ENCODE measurements around the gene G6PD.
A peak's percentile ranks its signal among the peaks of the same experiment; 100 is the strongest.

Gene G6PD

DNA sequence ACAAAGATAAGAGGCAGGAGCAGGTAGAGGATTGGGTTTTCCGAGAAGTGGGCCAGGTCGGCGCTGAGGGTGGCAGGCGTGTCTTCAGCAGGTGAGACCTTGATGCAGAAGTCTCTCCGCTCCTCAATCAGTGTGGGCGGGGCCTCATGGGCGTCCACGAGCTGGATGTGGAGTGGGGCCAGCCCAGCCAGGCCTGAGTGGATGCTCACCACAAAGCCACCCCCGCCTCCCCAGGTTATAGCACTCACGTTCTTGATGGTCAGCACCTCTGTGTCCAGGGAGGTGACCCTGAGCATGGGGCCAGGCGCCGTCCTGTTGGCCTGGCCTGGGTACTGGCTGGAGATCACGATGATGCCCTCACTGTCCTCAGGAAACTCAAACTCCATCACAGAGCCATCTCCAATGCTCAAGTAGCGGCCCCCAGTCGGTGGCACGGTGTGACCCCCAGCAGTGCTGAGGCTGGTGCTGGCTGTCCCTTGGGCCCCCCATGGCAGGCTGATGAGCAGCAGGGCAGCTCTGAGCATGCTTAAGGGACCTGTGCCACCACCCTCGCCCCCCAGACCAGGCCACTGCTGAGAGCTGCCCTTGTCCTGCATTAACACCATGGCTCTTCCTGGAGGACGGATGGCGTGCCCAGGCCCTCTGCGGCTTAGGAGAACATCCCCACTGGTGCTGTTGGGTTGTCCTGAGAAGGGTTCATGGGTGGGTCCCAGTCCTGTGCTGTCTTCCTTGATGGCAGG, 58.1 kb downstream of the G6PD start:
- H3K27ac Mint-ChIP-seq, result peak overlapping the region; percentile 20

DNA sequence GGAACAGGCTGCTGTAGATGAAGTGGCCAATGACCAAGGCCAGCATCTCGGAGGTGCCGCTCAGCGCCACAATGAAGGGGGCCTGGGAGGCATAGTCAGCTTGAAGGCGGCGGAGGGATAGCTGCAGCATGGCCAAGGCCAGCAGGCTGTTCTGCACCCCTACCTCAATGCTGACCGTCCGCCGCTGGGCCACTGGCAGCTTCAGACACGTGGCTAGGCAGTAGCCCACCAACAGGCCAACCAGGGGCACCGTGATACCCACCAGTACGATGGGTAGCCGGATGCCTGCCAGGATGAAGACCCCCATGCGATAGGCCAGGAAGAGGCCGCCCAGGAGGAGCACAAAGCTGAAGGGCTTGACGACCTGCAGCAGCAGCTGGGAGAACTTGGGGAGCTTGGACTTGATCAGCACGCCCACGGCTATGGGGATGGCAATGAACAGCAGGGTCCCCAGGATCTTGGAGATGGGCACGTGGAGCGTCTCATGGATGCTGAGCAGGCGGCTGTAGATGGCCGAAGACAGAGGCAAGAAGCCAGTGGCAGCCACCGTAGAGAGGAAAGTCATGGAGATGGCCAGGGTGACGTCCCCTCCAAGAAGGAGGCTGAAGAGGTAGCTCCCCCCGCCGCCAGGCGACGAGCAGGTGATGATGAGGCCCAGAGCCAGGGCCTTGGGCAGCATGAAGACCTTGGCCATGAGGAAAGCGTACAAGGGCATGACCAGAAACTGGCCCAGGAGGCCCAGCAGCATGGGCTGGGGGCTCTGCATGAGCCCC, 58.9 kb downstream of the G6PD start:
- peaks cover 32% of the 10 kb centered on the region for H3K36me3 Mint-ChIP-seq

More for the DNA sequence above, 58.1 kb downstream of the G6PD start:
- Mint-ChIP-seq H3K36me3 (peaks cover 27% of the 10 kb centered on the region), H3K4me1 (peaks cover 31% of the 10 kb centered on the region), H3K4me3 (peak overlapping the region; percentile 88), H3K9me3 (no peaks in the 10 kb centered on the region)
- ATAC-seq (no peak), DNase-seq (ENCODE audit: low spot score in 2 of 2) (no peak)

DNA sequence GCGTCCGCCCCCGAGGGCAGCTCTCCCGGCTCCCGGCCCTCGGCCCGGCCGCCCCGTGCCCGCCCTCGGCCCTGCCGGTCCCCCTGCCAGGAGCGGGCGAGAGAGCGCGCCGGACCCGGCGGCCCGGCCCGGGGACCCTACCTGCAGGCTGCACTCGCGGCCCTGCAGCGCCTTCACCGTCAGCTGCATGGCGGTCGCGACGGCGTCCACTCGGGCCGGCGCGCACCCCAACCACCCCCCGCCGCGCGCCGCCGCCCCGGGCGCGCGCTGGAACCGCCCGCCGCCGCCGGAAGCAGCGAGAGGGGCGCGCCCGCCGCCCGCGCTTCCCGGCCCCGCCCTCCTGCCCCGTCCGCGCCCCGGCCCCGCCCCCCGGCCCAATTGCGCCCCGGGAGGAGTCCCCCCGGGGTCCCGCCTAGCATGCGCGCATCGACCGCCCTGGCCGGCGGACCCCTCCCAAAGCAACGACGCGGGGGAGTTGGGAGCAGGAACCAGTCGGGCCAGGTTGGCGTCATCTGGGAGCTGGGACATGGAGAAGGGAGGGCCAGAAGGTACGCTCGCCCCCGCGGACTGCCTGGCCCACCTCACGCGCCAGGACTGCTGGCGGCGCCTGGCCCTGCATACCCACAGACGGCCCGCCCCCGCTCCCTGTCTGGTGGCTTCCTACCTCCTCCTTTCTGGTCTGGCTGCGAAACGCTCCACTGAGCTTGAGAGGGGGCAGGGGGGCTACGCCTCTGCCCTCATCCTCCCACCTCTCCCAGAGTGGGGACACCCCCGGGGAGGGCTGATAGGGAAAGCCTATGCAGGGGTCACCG, 60.0 kb downstream of the G6PD start, which contains the start of gene UBL4A:
Gene UBL4A (minus strand): TSS at position 220 of the 812 bp plus-strand sequence. CDS start 31 bp downstream, at position 189.
- Mint-ChIP-seq H3K9me3 (no peaks in the 10 kb centered on the region), H3K4me1 (peaks cover 38% of the 10 kb centered on the region), H3K27ac (peak within 1 kb of the TSS; percentile 85), H3K36me3 (peaks cover 38% of the 10 kb centered on the region), H3K4me3 (peak within 1 kb of the TSS; percentile 65)
- DNase-seq (ENCODE audit: low spot score in 2 of 2) (peak; percentile 46 to 73), ATAC-seq (peak; percentile 43)

More for the DNA sequence above, 58.9 kb downstream of the G6PD start:
- ATAC-seq (no peak), DNase-seq (ENCODE audit: low spot score in 2 of 2) (no peak)
- H3K4me3 Mint-ChIP-seq, result peak overlapping the region; percentile 65
- peak overlapping the region; percentile 20 for H3K27ac Mint-ChIP-seq
- H3K9me3 Mint-ChIP-seq, result no peaks in the 10 kb centered on the region
- H3K4me1 Mint-ChIP-seq, result peaks cover 38% of the 10 kb centered on the region

DNA sequence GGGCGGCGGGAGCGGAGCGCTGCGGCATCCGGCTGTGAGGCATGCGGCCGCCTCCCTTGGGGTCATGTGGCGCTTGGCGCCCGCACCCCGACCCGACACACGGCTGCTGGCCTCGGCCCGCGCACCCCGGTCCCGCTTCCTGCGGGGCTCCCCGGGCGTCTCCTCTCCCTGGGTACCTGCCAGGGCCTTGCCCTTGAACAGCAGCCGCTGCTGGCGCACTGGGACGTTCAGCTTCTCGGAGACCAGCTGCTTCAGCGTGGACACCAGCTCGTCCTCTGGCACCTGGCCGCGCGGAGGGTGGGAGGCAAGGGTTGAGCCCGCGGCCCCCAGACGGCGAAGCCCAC, 60.6 kb downstream of the G6PD start:
- Mint-ChIP-seq H3K27ac (no peak overlapping the region), H3K4me3 (peak overlapping the region; percentile 65), H3K4me1 (peaks cover 33% of the 10 kb centered on the region), H3K9me3 (no peaks in the 10 kb centered on the region), H3K36me3 (peaks cover 38% of the 10 kb centered on the region)
- ATAC-seq (peak; percentile 4), DNase-seq (ENCODE audit: low spot score in 2 of 2) (peak; percentile 9 to 64)

DNA sequence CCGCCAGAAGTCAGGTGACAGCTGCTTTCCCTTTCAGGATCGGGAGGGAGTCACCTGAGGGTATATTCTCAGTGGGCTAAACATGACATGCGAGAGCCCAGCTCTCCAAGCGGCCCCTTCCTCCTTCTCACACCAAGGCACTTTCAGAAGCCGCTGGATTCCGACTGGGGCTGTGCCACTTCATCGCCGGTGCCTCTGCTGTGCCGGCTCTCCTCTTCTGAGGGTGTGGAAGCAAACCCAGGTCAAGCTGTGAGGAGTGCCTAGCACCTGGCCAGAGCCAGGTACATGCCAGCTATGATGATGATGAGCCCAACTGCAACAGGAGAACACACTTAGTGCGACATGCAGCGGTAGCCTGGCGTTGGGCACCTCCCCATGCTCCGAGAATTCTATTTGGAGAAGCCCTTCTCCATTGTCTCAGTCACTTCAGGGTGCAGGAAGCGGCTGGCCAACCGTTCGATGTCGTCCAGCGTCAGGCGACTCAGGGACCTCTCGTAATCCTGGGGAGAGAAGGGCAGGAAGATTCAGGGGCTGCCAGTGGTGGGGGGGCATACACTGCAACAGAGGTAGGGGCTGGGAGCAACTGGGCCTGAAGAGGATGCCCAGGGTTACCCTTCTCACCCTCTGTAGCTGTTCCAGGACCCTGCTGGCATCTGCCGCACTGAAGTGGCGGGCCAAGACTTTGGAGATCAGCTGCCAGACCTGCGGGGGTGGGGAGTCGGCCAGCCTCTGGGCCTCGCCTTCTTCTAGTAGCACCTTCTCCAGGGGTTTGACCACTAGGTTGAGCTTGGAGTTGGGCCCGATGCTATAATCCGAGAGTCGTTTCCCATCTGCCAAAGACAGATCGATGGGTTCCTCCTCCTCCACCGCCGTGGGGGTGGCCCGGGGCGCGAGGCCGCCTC, 61.2 kb downstream of the G6PD start:
- DNase-seq (ENCODE audit: low spot score in 2 of 2) (no peak), ATAC-seq (no peak)
- H3K9me3 Mint-ChIP-seq, result no peaks in the 10 kb centered on the region
- H3K27ac Mint-ChIP-seq, result no peak overlapping the region
- peaks cover 38% of the 10 kb centered on the region for H3K36me3 Mint-ChIP-seq
- H3K4me1 Mint-ChIP-seq, result peaks cover 29% of the 10 kb centered on the region
- H3K4me3 Mint-ChIP-seq, result peak overlapping the region; percentile 65

DNA sequence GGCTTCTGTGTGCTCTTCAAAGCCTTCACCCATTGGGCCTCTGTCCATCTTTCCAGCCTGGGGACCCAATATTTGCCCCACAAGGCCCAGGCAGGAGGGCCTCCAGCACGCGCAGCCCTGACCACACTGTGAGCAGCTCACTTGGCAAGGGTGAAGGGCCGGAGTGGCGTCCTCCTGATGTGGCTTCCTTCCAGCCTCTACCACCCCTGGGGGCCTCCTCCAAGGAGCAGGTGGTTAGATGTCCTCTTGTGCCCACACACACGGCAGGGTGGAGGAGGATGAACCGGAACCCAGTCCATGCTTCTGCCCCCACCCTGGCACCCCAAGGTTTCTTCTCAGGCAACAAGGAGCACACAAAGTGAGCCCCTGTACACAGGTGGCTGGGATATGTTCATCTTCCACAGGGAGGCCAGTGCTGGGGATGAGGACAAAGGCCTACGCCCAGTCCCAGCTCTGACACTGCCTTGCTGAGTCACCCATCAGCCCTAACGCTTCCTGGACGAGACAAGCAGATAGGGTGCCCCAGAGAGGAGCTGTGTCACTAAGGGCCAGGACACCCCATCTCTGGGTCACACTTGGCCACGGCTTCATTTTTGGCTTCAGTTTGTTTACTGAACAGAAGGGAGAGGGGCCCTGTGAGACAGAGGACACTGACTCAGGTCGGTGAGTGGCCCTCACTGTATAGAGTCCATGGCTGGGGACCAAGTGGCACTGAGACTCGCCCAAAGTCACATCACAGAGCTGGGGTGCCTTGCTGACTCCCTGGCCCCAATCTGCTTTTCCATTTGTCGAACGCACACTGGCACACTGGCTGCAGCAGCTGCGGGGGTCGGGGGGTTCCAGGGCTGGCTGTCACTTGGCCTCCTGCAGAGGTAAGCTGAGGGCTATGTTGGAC, 62.1 kb downstream of the G6PD start:
- no peaks in the 10 kb centered on the region for H3K9me3 Mint-ChIP-seq
- peak overlapping the region; percentile 65 for H3K4me3 Mint-ChIP-seq
- no peak for ATAC-seq
- peaks cover 27% of the 10 kb centered on the region for H3K4me1 Mint-ChIP-seq
- peaks cover 39% of the 10 kb centered on the region for H3K36me3 Mint-ChIP-seq
- peak overlapping the region; percentile 37 for H3K27ac Mint-ChIP-seq
- no peak for DNase-seq (ENCODE audit: low spot score in 2 of 2)

DNA sequence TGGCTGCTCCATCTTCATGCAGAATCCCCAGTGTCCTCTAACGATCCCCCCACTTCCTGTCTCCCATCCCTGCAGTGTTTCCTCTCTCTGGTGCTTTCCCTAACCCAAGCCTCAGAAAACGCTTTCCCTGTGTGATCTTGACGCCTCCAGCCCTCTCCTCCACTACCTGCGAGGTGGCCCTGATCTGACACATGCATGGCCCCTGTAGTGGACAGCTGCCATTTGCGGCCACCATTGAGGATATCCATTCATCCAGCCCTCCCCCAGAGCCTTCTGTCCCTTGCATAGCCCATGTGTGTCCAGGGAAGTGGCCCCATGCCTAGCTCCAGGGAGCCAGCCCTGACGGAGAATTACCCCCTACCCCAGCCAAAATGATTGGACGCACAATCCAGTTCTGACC, 63.3 kb downstream of the G6PD start:
- Mint-ChIP-seq H3K27ac (no peak overlapping the region), H3K9me3 (no peaks in the 10 kb centered on the region), H3K4me1 (peaks cover 20% of the 10 kb centered on the region), H3K36me3 (peaks cover 51% of the 10 kb centered on the region), H3K4me3 (no peak overlapping the region)
- ATAC-seq, result no peak
- no peak for DNase-seq (ENCODE audit: low spot score in 2 of 2)

DNA sequence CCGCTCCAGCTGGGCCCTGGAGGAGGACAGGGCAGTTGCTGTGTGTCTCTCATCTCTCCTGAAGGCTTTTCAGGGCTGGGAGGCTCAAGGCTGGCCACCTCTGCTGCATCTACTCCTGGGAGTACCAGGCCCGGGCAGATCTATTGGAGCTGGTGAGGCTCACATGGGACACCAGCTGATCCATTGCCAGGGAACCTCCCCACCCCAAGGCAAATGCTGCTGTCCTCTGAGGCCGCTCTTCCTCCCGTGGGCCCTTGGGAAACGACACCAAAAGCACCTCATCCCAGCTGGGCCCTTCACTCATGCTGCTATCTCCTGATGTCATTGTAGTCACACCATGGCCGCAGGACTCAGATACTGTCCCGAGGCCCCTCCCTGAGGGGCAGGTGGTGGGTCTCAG, 63.9 kb downstream of the G6PD start:
- H3K27ac Mint-ChIP-seq, result no peak overlapping the region
- H3K4me1 Mint-ChIP-seq, result peaks cover 14% of the 10 kb centered on the region
- DNase-seq (ENCODE audit: low spot score in 2 of 2) (no peak), ATAC-seq (no peak)
- H3K9me3 Mint-ChIP-seq, result no peaks in the 10 kb centered on the region
- H3K4me3 Mint-ChIP-seq, result no peak overlapping the region
- peaks cover 52% of the 10 kb centered on the region for H3K36me3 Mint-ChIP-seq

DNA sequence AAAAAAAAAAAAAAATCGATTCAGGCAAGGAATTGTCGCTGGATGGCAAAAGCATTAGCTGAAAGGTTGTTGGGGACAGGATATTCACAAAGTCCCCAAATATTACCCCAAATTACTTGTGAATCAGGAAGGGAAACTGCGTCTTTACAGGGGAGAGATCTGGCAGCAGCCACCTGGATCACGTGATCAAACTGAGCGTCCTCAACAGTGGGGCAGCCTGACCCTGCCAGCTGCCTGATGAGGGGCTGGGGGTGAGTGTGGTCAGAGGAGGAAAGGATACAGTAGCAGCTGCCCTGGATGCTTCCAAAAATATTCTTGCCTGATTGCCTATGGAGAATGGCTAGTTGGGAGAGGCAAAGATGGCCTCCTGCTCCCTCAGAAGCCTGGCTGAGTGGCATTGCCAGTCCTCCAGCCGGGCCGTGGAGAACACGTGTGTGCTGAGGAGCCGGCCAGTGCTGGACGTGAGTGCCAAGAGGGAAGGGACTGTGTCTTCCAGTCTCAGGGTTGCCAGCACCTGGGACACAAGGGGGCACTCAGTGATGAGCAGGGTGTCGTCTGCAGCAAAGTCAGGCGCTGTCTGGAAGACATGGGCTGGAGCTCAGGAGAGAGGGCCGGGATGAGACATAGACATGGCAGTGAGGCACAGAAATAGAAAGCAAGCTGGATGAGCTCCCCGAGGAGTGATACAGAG, 64.6 kb downstream of the G6PD start:
- ATAC-seq, result no peak
- no peak overlapping the region for H3K4me3 Mint-ChIP-seq
- peaks cover 45% of the 10 kb centered on the region for H3K36me3 Mint-ChIP-seq

More for the DNA sequence above, 64.6 kb downstream of the G6PD start:
- Mint-ChIP-seq H3K27ac (no peak overlapping the region), H3K9me3 (no peaks in the 10 kb centered on the region), H3K4me1 (peaks cover 14% of the 10 kb centered on the region)
- DNase-seq (ENCODE audit: low spot score in 2 of 2), result no peak

Data from stimulated activated effector memory CD8-positive, alpha-beta T cell treated with anti-CD3 and anti-CD28 coated beads, Interleukin-12 subunit alpha, Interleukin-12 subunit beta, amount 100 ng/mL, for 72 hours (primary cell).